ENCODE data around the gene SF3B4. TPM values are rescaled to one million over a fixed set of nuclear protein-coding genes. Genes with fewer than 3 reads are reported as not detected.
A peak's percentile ranks its signal among the peaks of the same experiment; 100 is the strongest.

Gene SF3B4
- total and polyA plus RNA-seq, 2 of the 8 experiments (the other 6 are each of a cell fraction or from before 2014, with no cell fraction given) = 81.1 to 122 TPM

DNA sequence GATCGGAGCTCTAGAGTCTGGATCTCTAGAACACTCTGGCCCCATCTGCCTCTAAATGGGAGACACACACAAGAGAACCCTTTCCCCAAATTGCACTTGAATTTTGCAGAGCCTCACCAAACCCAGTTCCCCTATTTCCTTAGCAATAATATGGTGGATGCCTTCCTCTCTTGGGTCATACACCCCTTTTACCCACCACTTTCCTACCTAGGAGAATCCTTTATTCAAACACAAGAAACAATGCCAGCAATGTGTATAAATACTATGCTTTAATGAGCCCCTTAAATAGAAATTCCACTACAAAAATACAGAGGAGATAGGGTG lies 760 bp upstream of the SF3B4 start:
- no peak overlapping the region for H3K23ac ChIP-seq (ENCODE audit: insufficient read length)

More for the DNA sequence above, 760 bp upstream of the SF3B4 start:
- Histone ChIP-seq H2BK12ac (ENCODE audit: low read depth, low read length) (no peak overlapping the region), H3K9me3 (ENCODE audit: insufficient read depth in 2 of 2, low read depth in 1 of 2, low read length in 1 of 2) (no peaks in the 10 kb centered on the region), H3K27me3 (replicated peaks in 1 of 4; ENCODE audit: control insufficient read depth in 3 of 4, extremely low read depth in 1 of 4, insufficient read depth in 3 of 4, low read length in 3 of 4) (no peaks in the 10 kb centered on the region), H2BK5ac (ENCODE audit: low read depth, low read length) (peak overlapping the region; percentile 89), H4K20me1 (replicated peaks in 1 of 2; ENCODE audit: control insufficient read depth in 1 of 2, insufficient read depth in 2 of 2, low read length in 2 of 2) (no peaks in the 10 kb centered on the region), H4K91ac (replicated peaks; ENCODE audit: insufficient read length, low read length) (peak overlapping the region; percentile 18), H3K9ac (replicated peaks in 1 of 4; ENCODE audit: extremely low read depth in 1 of 4, low read depth in 3 of 4, low read length in 3 of 4) (peak overlapping the region in 3 of 4 experiments; percentile 90 to 97 (median 90); a peak in 6 of 7 replicates), H3K23me2 (ENCODE audit: low read depth, low read length) (peaks cover 5% of the 10 kb centered on the region), H4K5ac (ENCODE audit: insufficient read length, low read depth, low read length) (peak overlapping the region; percentile 5), H3K36me3 (ENCODE audit: control insufficient read depth in 2 of 4, insufficient read depth in 4 of 4, low read length in 3 of 4) (peaks cover 15 to 34% (median 30%) of the 10 kb centered on the region in 4 experiments), H3K4me1 (replicated peaks in 1 of 4; ENCODE audit: control insufficient read depth in 3 of 4, insufficient read depth in 4 of 4, low read length in 3 of 4) (peaks cover 0 to 8% (median 4%) of the 10 kb centered on the region in 4 experiments; a peak in 4 of 7 replicates), H2BK120ac (replicated peaks; ENCODE audit: low read depth, low read length) (no peak overlapping the region), H2AFZ (ENCODE audit: low read length) (no peak overlapping the region; the same call in 1 of the 2 replicates), H3K79me2 (ENCODE audit: control insufficient read depth in 1 of 2, insufficient read depth in 2 of 2, low read length in 2 of 2) (peaks cover 8 to 28% of the 10 kb centered on the region in 2 experiments), H3K4me3 (ENCODE audit: extremely low read depth in 1 of 4, insufficient read depth in 2 of 4, low read depth in 3 of 4, low read length in 4 of 4) (peak overlapping the region; percentile 85 to 95 (median 94)), H2AK5ac (ENCODE audit: low read depth, low read length) (no peak overlapping the region), H3K4me2 (ENCODE audit: insufficient read depth in 1 of 2, low read depth in 2 of 2, low read length in 2 of 2) (peak overlapping the region; percentile 87 to 90), H3K14ac (ENCODE audit: insufficient read length) (no peak overlapping the region), H3K56ac (replicated peaks; ENCODE audit: insufficient read length, low read depth, low read length) (no peak overlapping the region), H3K79me1 (ENCODE audit: low read depth, low read length) (peaks cover 5% of the 10 kb centered on the region), H4K8ac (ENCODE audit: extremely low read depth, insufficient read depth, low read length) (peak overlapping the region; percentile 98; the same call in 1 of the 2 replicates), H3K27ac (ENCODE audit: low read depth, low read length) (peak overlapping the region; percentile 90), H3K18ac (ENCODE audit: extremely low read depth, low read length) (peak overlapping the region; percentile 91; the same call in 1 of the 2 replicates), H3K4ac (replicated peaks; ENCODE audit: insufficient read length, low read depth, low read length) (no peak overlapping the region), H2BK15ac (ENCODE audit: low read length) (no peak overlapping the region), H2BK20ac (ENCODE audit: low read length) (no peak overlapping the region)
- WGBS, 2 experiments (ENCODE audit: extremely low coverage in 1 of 2, insufficient coverage in 1 of 2, insufficient read length in 1 of 2, insufficient replicate concordance in 2 of 2, low coverage in 1 of 2, low lambda C conversion rate in 2 of 2, missing lambda C conversion rate in 1 of 2) = 13% methylated on average over 1 of the region's 1 CpG; no CpG with 5 or more reads in 1 of the 2 experiments
- DNase-seq (ENCODE audit: low read depth in 1 of 2, low spot score in 2 of 2) (no peak), FAIRE-seq (no peak)
- TF ChIP-seq CEBPB (IDR thresholded peaks at IDR 0.05; ENCODE audit: low read depth, low read length) (no peak), YY1 (IDR thresholded peaks at IDR 0.05; ENCODE audit: low read depth, low read length) (no peak), EZH2 (IDR thresholded peaks at IDR 0.05; ENCODE audit: low read depth, low read length, severe bottlenecking) (no peak), CBX5 (IDR thresholded peaks at IDR 0.05; ENCODE audit: low read depth, low read length) (no peak), TBP (IDR thresholded peaks at IDR 0.05; ENCODE audit: low read depth, low read length) (no peak), RFX5 (IDR thresholded peaks at IDR 0.05; ENCODE audit: borderline replicate concordance, low read depth, low read length) (no peak), KDM1A (IDR thresholded peaks at IDR 0.05; ENCODE audit: borderline replicate concordance, low read length) (no peak), ASH2L (IDR thresholded peaks at IDR 0.05; ENCODE audit: low read length) (no peak), TAF7 (optimal IDR thresholded peaks at IDR 0.05; ENCODE audit: borderline replicate concordance, low read depth, low read length) (no peak)
- ChIA-PET CTCF (ENCODE audit: partially characterized antibody) (interaction anchor here (0.7 kb wide), 1 partner anchor 40 kb away, joined by 3 read pairs; no protein-coding TSS in a partner anchor), POLR2A (ENCODE audit: partially characterized antibody) (interaction anchor here (0.8 to 4.3 kb wide), 15 partner anchors 10 to 258 kb away, joined by 3 to 60 read pairs (median 5); partner anchors contain the start of genes BOLA1, MTMR11, OTUD7B and SV2A)

Data from H1 (cell line).